HG03103 (cell line): ENCODE data around the gene PTS.
A peak's percentile ranks its signal among the peaks of the same experiment; 100 is the strongest.
"Not testable (repeated sequence)": the region's sequence is repeated elsewhere in the genome, so short reads cannot be mapped to it uniquely, and the experiment has no call there.

Experiments
- ATAC-seq: cut with Tn5 transposase; IDR thresholded peaks from one replicate; pipeline ENCODE4 v1.9.1; 2021; ENCODE audit warnings: low read depth; ENCODE audit not compliant: unreplicated experiment

The PTS gene

DNA sequence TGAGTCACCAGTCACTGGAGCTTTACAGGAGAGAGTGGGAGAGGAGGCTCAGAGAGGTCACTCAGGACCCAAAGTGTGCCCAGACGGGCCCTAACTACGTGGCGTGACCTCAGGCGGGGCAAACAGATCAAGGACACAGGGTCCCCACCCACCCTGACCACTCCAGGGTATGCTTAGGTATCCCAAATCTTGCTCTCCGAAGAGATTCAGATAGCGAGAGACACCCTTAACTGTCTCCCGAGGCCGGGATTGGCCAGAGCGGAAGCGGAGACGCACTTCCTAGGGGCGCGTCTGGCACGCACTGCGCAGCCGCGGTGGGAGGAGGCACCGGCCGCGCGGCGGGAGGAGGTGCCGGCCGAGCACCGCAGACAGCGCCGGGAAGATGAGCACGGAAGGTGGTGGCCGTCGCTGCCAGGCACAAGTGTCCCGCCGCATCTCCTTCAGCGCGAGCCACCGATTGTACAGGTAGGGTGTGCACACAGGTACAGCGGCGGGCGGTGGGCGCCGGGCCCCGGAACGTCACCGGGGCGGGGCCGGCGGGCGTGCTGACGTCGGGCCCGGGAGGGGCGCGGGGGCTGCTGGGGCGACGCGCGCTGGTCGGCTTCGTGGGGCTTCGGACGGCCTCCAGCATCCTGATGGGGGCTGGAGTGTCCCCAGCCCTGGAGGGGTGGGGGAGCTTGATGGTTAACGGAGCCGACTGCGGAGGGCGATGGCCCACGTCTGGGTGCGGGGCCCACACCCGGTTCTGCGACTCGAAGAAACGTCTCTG, at the start of gene PTS:
Gene PTS, plus strand, starts transcription at position 367 of the 769 bp plus-strand sequence. Its CDS starts 16 bp downstream, at position 383.
- peak; percentile 92 for ATAC-seq

DNA sequence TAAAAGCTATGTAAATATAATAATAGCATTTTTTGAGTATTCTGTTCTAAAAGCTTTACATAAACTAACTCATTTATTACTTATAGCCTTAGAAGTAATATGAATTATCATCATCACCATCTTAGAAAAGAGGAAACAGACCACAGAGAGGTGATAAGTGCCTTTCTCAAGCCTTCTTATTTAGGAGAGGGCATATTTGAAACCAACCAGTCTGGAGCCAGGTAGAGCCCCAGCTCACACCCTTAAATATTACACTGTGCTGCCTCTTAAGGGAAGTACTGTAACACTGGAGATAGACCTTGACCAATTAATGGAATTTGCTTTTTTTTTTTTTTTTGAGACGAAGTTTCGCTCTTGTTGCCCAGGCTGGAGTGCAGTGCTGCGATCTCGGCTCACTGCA, 48.6 kb upstream of the PTS start:
- no peak for ATAC-seq

DNA sequence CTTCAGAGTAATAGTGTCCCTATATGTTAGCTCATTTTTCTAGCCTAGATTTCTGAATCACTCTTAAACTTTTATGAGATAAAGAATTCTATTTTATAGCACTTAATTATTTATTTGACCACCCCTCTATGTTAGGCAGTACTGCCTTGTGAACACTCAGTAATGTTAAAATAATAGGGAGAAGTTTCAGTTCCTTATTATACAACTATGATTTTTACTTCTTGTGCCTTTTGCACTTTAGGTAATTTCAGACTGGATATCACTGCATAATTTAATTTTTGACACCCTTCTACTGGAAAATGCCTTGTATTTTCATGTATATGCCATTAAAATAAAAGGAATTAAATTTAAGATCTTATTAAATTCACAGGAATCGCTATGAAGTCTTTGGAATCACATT, 47.8 kb upstream of the PTS start:
- no peak for ATAC-seq

GRCh38 chr11:112178936-112179335, 47.3 kb upstream of the PTS start:
- no peak for ATAC-seq

GRCh38 chr11:112179601-112180000, 46.6 kb upstream of the PTS start:
- ATAC-seq, result no peak

DNA sequence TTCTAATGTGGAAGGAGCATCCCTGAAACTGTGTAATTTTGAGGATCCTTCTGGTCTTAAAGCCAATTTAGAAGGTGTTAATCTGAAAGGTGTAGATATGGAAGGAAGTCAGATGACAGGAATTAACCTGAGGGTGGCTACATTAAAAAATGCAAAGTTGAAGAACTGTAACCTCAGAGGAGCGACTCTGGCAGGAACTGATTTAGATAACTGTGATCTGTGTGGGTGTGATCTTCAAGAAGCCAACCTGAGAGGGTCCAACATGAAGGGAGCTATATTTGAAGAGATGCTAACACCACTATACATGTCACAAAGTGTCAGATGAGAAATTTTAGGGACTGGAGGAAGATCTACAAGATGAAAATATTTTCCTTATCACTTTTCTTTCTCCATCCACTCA, 43.4 kb upstream of the PTS start:
- no peak for ATAC-seq

DNA sequence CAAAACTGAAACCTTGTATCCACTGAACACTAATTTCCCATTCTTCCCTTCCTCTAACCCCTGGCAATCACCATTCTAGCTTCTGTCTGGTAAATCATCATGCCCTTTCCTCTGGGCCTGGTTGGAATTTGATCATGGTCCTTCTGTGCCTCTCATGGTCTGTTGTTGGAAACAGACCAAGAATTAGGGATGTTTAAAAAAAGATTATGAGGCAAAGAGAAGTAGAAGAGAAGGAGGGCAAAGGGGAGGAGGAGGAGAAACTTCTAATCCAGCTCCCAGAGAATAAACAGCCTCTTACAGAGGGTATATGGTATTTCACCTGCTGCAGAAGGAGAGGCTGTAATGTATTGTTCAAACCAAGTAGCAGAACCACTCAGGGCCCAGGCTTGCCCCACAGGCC, 40.3 kb upstream of the PTS start:
- ATAC-seq, result no peak

DNA sequence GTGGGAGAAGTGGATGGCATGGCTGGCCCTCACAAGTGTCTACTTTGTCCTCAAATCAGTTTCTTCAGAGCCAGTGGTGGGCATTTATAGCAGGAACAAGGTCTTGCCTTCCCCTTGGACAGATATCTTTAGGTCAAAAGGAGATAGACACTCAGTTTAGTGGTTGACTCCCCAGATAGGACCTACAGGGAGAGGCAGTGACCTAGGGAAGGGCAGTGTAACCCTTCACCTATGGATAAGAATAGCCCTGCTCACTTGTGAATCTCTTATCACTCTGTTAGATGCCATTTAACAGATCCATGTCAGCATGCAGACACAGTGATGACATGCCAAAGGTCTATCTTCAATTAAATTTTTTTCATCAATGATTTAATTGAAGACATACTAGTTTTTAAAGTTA, 39.9 kb upstream of the PTS start:
- ATAC-seq, result no peak

DNA sequence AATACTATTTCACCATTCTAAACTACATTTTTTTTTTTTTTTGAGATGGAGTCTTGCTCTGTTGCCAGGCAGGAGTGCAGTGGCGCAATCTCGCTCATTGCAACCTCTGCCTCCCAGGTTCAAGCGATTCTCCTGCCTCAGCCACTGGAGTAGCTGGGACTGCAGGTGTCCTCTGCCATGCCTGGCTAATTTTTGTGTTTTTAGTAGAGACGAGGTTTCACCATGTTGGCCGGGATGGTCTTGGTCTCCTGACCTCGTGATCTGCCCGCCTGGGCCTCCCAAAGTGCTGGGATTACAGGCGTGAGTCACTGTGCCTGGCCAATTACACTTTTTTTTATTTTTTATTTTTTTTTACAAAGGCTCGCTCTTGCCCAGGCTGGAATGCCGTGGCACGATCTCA, 31.1 kb upstream of the PTS start:
- not testable (repeated sequence) for ATAC-seq

GRCh38 chr11:112195951-112196351, 30.3 kb upstream of the PTS start:
- no peak for ATAC-seq

GRCh38 chr11:112196519-112197087, 29.6 kb upstream of the PTS start:
- no peak for ATAC-seq

DNA sequence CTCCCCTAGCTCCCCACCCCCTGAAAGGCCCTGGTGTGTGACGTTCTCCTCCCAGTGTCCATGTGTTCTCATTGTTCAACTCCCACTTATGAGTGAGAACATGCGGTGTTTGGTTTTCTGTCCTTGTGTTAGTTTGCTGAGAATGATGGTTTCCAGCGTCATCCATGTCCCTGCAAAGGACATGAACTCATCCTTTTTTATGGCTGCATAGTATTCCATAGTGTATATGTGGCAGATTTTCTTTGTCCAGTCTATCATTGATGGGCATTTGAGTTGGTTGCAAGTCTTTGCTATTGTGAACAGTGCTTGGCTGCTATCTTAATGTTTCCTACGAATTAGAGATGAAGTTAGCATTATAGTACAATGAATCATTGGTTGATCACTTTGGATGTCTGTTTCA, 27.1 kb upstream of the PTS start:
- not testable (repeated sequence) for ATAC-seq

GRCh38 chr11:112200252-112200651, 26.0 kb upstream of the PTS start:
- ATAC-seq, result no peak

DNA sequence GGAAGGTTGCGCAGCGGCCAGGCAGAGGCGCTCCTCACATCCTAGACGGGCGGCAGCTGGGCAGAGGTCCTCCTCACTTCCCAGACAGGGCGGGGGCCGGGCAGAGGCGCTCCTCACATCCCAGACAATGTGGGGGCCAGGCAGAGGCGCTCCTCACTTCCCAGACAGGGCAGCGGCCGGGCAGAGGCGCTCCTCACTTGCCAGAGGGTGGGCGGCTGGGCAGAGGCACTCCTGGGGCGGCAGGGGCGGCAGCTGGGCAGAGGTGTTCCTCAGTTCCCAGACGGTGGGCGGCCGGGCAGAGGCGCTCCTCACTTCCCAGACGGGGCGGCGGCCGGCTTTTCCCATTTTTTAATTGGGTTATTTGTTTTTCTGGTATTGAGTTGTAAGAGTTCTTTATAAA, 20.2 kb upstream of the PTS start:
- no peak for ATAC-seq

DNA sequence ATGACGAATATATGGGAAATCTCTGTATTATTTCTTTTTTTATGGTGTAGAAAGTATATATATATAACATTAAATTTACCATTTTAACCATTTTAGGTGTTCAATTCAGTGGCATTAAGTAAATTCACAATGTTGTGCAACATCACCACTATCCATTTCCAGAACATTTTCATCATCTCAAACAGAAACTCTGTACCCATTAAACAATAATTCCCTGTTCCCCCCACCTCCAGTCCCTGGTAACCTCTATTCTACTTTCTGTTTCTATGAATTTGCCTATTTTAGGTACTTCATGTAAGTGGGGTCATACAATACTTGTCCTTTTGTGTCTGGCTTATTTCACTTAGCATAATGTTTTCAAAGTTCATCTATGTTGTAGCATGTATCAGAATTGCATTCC, 15.3 kb upstream of the PTS start:
- ATAC-seq, result no peak

DNA sequence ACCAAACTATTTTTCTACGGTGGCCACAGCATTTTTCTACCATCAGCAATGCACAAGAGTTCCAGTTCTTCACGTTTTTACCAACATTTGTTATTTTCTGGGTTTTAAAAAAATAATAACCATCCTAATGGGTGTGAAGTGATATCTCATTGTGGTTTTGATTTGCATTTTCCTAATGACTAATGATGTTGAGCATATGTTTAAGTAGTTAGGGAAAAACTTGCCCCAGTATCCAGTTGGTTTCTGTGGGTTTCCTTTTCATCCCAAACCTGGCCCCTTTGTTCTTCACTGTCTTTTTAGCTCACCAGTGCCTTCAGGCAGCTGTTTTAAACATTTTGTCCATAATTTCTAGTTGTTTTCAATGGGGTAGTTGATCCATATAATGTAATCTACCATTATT, 14.7 kb upstream of the PTS start:
- no peak for ATAC-seq

DNA sequence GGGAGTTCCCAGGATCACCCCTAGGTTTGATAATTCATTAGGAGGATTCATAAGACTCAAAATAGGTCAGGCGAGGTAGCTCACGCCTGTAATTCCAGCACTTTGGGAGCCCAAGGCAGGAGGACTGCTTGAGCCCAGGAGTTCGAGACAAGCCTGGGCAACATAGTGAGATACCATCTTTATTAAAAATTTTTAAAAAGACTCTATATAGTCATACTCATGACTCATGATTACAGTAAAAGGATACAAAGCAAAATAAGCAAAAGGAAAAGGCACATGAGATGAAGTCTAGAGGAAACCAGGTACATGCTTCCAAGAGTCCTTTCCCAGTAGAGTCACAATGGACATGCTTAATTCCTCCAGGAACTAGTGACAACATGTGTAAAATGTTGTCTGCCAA, 13.9 kb upstream of the PTS start:
- ATAC-seq, result no peak

- ATAC-seq, result no peak
Measured at GRCh38 chr11:112212710-112213109, 13.5 kb upstream of the PTS start.

GRCh38 chr11:112213753-112214152, 12.5 kb upstream of the PTS start:
- no peak for ATAC-seq

- ATAC-seq, result no peak
Measured at GRCh38 chr11:112215621-112216020, 10.6 kb upstream of the PTS start.

GRCh38 chr11:112216561-112217105, 9.6 kb upstream of the PTS start:
- no peak for ATAC-seq
